ENCODE results near the gene ATF3. TPM values are rescaled to one million over a fixed set of nuclear protein-coding genes. Genes with fewer than 3 reads are reported as not detected.

ATF3 gene
- total RNA-seq, 2 experiments from 2014 or later, result 10.4 to 12.7 TPM

DNA sequence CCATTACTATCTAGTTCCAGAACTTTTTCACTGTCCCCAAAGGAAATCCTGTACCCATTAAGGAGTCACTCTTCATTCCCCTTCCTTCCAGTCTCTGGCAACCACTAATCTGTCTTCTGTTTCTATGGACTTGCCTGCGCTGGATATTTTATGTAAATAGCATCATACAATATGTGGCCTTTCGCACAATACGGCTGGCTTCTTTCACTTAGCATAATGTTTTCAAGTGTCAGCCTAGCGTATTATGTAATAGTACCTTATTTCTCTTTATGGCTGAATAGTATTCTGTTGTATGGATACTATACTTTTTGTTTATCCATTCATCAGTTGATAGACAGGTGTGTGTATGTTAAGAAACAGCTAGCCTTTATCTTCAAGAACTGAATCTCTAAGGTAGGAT lies 14.3 kb downstream of the ATF3 start:
- CTCF ChIA-PET, result interaction anchor here (0.6 kb wide), 1 partner anchor 115 kb away, joined by 4 read pairs; no protein-coding TSS in a partner anchor
- intact Hi-C loops (cut with DNase I, micrococcal nuclease), result no loop called here
- H3K36me3 Mint-ChIP-seq (ENCODE audit: low read depth), result no peaks in the 10 kb centered on the region
- no peaks in the 10 kb centered on the region for H3K4me1 ChIP-seq (ENCODE audit: insufficient read depth, low read length)
- H3K36me3 ChIP-seq (ENCODE audit: insufficient read depth, low read length), result no peaks in the 10 kb centered on the region
- H3K27ac Mint-ChIP-seq, result no peak overlapping the region
- POLR2A ChIA-PET, result no interaction called here
- H3K4me3 ChIP-seq (ENCODE audit: low read length), result no peak overlapping the region
- no peak overlapping the region for H3K27ac ChIP-seq (ENCODE audit: low read depth in 1 of 2, low read length in 2 of 2)
- DNase-seq (no peak), ATAC-seq (ENCODE audit: poor library complexity) (no peak)
- H3K27me3 ChIP-seq (ENCODE audit: control insufficient read depth in 1 of 2, insufficient read depth in 2 of 2, low read length in 2 of 2), result peaks cover 0 to 3% of the 10 kb centered on the region in 2 experiments
- TF ChIP-seq, protein P1, sequence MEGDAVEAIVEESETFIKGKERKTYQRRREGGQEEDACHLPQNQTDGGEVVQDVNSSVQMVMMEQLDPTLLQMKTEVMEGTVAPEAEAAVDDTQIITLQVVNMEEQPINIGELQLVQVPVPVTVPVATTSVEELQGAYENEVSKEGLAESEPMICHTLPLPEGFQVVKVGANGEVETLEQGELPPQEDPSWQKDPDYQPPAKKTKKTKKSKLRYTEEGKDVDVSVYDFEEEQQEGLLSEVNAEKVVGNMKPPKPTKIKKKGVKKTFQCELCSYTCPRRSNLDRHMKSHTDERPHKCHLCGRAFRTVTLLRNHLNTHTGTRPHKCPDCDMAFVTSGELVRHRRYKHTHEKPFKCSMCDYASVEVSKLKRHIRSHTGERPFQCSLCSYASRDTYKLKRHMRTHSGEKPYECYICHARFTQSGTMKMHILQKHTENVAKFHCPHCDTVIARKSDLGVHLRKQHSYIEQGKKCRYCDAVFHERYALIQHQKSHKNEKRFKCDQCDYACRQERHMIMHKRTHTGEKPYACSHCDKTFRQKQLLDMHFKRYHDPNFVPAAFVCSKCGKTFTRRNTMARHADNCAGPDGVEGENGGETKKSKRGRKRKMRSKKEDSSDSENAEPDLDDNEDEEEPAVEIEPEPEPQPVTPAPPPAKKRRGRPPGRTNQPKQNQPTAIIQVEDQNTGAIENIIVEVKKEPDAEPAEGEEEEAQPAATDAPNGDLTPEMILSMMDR (IDR thresholded peaks at IDR 0.05), result no peak
- no peaks in the 10 kb centered on the region for H3K9me3 Mint-ChIP-seq
- H3K4me1 Mint-ChIP-seq (ENCODE audit: low read depth), result peaks cover 12% of the 10 kb centered on the region
- no peaks in the 10 kb centered on the region for H3K27me3 Mint-ChIP-seq
- H3K4me3 Mint-ChIP-seq, result no peak overlapping the region
- no peaks in the 10 kb centered on the region for H3K9me3 ChIP-seq (ENCODE audit: control insufficient read depth in 1 of 2, insufficient read depth in 1 of 2, low read length in 2 of 2)

DNA sequence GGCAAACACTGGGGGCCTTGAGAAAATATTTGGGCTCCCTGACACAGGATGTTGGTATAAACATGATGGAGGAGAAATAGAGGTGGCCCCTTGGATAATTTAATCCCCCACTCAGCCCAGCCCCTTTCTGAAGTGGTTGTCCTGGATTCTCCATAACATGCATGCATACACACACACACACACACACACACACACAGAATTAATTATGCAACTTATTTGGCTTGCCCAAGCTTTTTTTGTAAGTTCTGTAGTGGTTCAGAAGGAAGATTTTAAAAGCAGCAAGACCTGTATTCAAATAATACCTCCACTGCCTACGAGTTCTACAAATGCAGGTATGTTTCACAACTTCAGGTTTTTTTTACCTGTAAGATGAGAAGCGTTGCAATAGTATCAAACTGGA lies 15.0 kb downstream of the ATF3 start:
- ATAC-seq (ENCODE audit: poor library complexity), result no peak
- H3K27me3 ChIP-seq (ENCODE audit: control insufficient read depth in 1 of 2, insufficient read depth in 2 of 2, low read length in 2 of 2), result peaks cover 0 to 3% of the 10 kb centered on the region in 2 experiments
- Mint-ChIP-seq H3K36me3 (ENCODE audit: low read depth) (no peaks in the 10 kb centered on the region), H3K27me3 (no peaks in the 10 kb centered on the region), H3K4me1 (ENCODE audit: low read depth) (peaks cover 12% of the 10 kb centered on the region), H3K4me3 (no peak overlapping the region), H3K27ac (no peak overlapping the region), H3K9me3 (no peaks in the 10 kb centered on the region)
- no peak overlapping the region for H3K27ac ChIP-seq (ENCODE audit: low read depth in 1 of 2, low read length in 2 of 2)
- no peaks in the 10 kb centered on the region for H3K9me3 ChIP-seq (ENCODE audit: control insufficient read depth in 1 of 2, insufficient read depth in 1 of 2, low read length in 2 of 2)
- H3K36me3 ChIP-seq (ENCODE audit: insufficient read depth, low read length), result no peaks in the 10 kb centered on the region
- CTCF ChIA-PET, result no interaction called here
- DNase-seq, result no peak
- H3K4me1 ChIP-seq (ENCODE audit: insufficient read depth, low read length), result no peaks in the 10 kb centered on the region
- TF ChIP-seq, protein P1 (IDR thresholded peaks at IDR 0.05), result no peak
- no peak overlapping the region for H3K4me3 ChIP-seq (ENCODE audit: low read length)
- intact Hi-C loops (cut with DNase I, micrococcal nuclease), result no loop called here
- POLR2A ChIA-PET, result no interaction called here

DNA sequence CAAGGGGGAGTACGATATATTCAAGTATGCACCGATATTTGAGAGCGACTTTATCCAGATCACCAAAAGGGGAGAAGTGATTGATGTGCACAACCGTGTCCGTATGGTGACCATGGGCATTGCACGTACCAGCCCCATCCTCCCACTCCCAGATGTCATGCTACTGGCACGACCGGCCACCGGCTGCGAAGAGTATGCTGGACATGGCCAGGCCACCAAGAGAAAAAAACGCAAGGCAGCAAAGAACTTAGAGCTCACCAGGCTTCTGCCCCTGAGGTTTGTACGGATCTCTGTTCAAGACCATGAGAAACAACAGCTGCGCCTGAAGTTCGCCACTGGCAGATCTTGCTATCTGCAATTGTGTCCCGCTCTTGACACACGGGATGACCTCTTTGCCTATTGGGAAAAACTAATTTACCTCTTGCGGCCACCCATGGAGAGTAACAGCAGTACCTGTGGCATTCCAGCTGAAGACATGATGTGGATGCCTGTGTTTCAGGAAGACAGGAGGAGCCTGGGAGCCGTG lies 16.5 kb downstream of the ATF3 start:
- Mint-ChIP-seq H3K4me1 (ENCODE audit: low read depth) (peaks cover 12% of the 10 kb centered on the region), H3K27ac (no peak overlapping the region), H3K4me3 (no peak overlapping the region), H3K27me3 (no peaks in the 10 kb centered on the region), H3K36me3 (ENCODE audit: low read depth) (no peaks in the 10 kb centered on the region), H3K9me3 (no peaks in the 10 kb centered on the region)
- peaks cover 0 to 3% of the 10 kb centered on the region in 2 experiments for H3K27me3 ChIP-seq (ENCODE audit: control insufficient read depth in 1 of 2, insufficient read depth in 2 of 2, low read length in 2 of 2)
- TF ChIP-seq, protein P1 (IDR thresholded peaks at IDR 0.05), result no peak
- POLR2A ChIA-PET, result no interaction called here
- peaks cover 4% of the 10 kb centered on the region for H3K4me1 ChIP-seq (ENCODE audit: insufficient read depth, low read length)
- CTCF ChIA-PET, result no interaction called here
- DNase-seq (no peak), ATAC-seq (ENCODE audit: poor library complexity) (no peak)
- no peak overlapping the region for H3K4me3 ChIP-seq (ENCODE audit: low read length)
- H3K36me3 ChIP-seq (ENCODE audit: insufficient read depth, low read length), result no peaks in the 10 kb centered on the region
- no peaks in the 10 kb centered on the region for H3K9me3 ChIP-seq (ENCODE audit: control insufficient read depth in 1 of 2, insufficient read depth in 1 of 2, low read length in 2 of 2)
- intact Hi-C loops (cut with DNase I, micrococcal nuclease), result no loop called here
- H3K27ac ChIP-seq (ENCODE audit: low read depth in 1 of 2, low read length in 2 of 2), result no peak overlapping the region

All from CD4-positive, alpha-beta T cell (primary cell).